ENCODE data around the gene GALM. TPM values are rescaled to one million over a fixed set of nuclear protein-coding genes. Genes with fewer than 3 reads are reported as not detected.
A peak's percentile ranks its signal among the peaks of the same experiment; 100 is the strongest.

GALM gene
- total and polyA plus RNA-seq, 2 of the 13 experiments (the other 11 are each of a cell fraction or from before 2014, with no cell fraction given) = 65.5 to 90.0 TPM

- TF ChIP-seq, protein P1, sequence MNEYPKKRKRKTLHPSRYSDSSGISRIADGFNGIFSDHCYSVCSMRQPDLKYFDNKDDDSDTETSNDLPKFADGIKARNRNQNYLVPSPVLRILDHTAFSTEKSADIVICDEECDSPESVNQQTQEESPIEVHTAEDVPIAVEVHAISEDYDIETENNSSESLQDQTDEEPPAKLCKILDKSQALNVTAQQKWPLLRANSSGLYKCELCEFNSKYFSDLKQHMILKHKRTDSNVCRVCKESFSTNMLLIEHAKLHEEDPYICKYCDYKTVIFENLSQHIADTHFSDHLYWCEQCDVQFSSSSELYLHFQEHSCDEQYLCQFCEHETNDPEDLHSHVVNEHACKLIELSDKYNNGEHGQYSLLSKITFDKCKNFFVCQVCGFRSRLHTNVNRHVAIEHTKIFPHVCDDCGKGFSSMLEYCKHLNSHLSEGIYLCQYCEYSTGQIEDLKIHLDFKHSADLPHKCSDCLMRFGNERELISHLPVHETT (CRISPR knock-in tag; conservative IDR thresholded peaks at IDR 0.05) = no peak
- no peak; the same call in 1 of the 2 replicates for TF ChIP-seq ZNF556 (CRISPR knock-in tag; IDR thresholded peaks at IDR 0.05; ENCODE audit: borderline replicate concordance)
- no peak for TF ChIP-seq ZFP36L2 (CRISPR knock-in tag; IDR thresholded peaks at IDR 0.05)
- TF ChIP-seq, protein P2, sequence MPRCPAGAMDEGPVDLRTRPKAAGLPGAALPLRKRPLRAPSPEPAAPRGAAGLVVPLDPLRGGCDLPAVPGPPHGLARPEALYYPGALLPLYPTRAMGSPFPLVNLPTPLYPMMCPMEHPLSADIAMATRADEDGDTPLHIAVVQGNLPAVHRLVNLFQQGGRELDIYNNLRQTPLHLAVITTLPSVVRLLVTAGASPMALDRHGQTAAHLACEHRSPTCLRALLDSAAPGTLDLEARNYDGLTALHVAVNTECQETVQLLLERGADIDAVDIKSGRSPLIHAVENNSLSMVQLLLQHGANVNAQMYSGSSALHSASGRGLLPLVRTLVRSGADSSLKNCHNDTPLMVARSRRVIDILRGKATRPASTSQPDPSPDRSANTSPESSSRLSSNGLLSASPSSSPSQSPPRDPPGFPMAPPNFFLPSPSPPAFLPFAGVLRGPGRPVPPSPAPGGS (CRISPR knock-in tag; IDR thresholded peaks at IDR 0.05) = no peak
- TF ChIP-seq ZNF784 (CRISPR knock-in tag; IDR thresholded peaks at IDR 0.05; ENCODE audit: borderline replicate concordance) = no peak
- no peak for TF ChIP-seq NCOA2 (CRISPR knock-in tag; IDR thresholded peaks at IDR 0.05)
- no peak for TF ChIP-seq FOXA1 (IDR thresholded peaks at IDR 0.05)
- TF ChIP-seq FOXA1 (CRISPR knock-in tag; IDR thresholded peaks at IDR 0.05) = peak; percentile 43; the same call in 1 of the 2 replicates
- no peak for TF ChIP-seq ZFP41 (CRISPR knock-in tag; IDR thresholded peaks at IDR 0.05; ENCODE audit: borderline replicate concordance)
- no peak for TF ChIP-seq DNMT1 (CRISPR knock-in tag; IDR thresholded peaks at IDR 0.05)
- TF ChIP-seq ZEB1 (IDR thresholded peaks at IDR 0.05; ENCODE audit: insufficient replicate concordance, low read depth) = peak; percentile 31
- TF ChIP-seq IKZF5 (CRISPR knock-in tag; IDR thresholded peaks at IDR 0.05) = peak; percentile 54; the same call in 1 of the 2 replicates
- TF ChIP-seq BRCA1 (CRISPR knock-in tag; IDR thresholded peaks at IDR 0.05) = no peak
- 0 out of 2 replicates have a peak, but pooled peaks have one; percentile 22 for TF ChIP-seq WIZ (CRISPR knock-in tag; IDR thresholded peaks at IDR 0.05)
- no peak for TF ChIP-seq KDM2A (CRISPR knock-in tag; IDR thresholded peaks at IDR 0.05; ENCODE audit: borderline replicate concordance, low read depth)
- TF ChIP-seq DR1 (CRISPR knock-in tag; IDR thresholded peaks at IDR 0.05) = no peak
- TF ChIP-seq, protein P3, sequence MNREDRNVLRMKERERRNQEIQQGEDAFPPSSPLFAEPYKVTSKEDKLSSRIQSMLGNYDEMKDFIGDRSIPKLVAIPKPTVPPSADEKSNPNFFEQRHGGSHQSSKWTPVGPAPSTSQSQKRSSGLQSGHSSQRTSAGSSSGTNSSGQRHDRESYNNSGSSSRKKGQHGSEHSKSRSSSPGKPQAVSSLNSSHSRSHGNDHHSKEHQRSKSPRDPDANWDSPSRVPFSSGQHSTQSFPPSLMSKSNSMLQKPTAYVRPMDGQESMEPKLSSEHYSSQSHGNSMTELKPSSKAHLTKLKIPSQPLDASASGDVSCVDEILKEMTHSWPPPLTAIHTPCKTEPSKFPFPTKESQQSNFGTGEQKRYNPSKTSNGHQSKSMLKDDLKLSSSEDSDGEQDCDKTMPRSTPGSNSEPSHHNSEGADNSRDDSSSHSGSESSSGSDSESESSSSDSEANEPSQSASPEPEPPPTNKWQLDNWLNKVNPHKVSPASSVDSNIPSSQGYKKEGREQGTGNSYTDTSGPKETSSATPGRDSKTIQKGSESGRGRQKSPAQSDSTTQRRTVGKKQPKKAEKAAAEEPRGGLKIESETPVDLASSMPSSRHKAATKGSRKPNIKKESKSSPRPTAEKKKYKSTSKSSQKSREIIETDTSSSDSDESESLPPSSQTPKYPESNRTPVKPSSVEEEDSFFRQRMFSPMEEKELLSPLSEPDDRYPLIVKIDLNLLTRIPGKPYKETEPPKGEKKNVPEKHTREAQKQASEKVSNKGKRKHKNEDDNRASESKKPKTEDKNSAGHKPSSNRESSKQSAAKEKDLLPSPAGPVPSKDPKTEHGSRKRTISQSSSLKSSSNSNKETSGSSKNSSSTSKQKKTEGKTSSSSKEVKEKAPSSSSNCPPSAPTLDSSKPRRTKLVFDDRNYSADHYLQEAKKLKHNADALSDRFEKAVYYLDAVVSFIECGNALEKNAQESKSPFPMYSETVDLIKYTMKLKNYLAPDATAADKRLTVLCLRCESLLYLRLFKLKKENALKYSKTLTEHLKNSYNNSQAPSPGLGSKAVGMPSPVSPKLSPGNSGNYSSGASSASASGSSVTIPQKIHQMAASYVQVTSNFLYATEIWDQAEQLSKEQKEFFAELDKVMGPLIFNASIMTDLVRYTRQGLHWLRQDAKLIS (CRISPR knock-in tag; IDR thresholded peaks at IDR 0.05) = no peak
Observed at GRCh38 chr2:38731684-38732221, 65.8 kb downstream of the GALM start (continued).

All from HepG2 (cell line).